NCI-H1092 treated with DMSO at 0.1 percent for 48 hours (cell line): Measurements from ENCODE around the gene CDKL1.
A peak's percentile ranks its signal among the peaks of the same experiment; 100 is the strongest.
"Not testable (repeated sequence)": the region's sequence is repeated elsewhere in the genome, so short reads cannot be mapped to it uniquely, and the experiment has no call there.

Experiments used
- DNase-seq: peaks from one replicate; lab custom pipeline; 2025; lab: John Stamatoyannopoulos, UW

CDKL1 gene

DNA sequence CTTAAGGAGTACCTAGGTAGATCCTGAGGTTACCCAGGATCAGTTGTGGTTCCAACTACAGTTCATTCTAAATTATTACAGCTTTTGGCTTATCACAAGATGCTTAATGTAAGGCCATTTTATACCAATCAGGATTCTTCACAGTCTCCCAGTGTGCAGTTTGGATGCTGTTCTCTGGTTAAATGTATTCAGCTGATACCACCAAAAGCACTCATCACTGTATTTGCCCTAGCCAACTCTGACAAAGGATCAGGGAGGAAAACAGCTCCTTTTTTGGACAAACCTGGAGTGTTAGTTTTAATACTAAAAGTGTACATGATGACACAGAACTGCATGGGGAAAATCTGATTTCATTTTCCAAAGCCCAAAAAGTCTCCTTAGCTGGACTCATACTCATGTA is 65.1 kb downstream of the CDKL1 start:
- no peak for DNase-seq

- DNase-seq = peak; percentile 83
Observed at GRCh38 chr14:50321009-50321660, 75.5 kb downstream of the CDKL1 start.

- no peak for DNase-seq
Observed at GRCh38 chr14:50320283-50320682, 76.4 kb downstream of the CDKL1 start.

- DNase-seq = no peak
Observed at GRCh38 chr14:50319721-50320120, 77.0 kb downstream of the CDKL1 start.

GRCh38 chr14:50319293-50319692 is 77.4 kb downstream of the CDKL1 start:
- no peak for DNase-seq

DNA sequence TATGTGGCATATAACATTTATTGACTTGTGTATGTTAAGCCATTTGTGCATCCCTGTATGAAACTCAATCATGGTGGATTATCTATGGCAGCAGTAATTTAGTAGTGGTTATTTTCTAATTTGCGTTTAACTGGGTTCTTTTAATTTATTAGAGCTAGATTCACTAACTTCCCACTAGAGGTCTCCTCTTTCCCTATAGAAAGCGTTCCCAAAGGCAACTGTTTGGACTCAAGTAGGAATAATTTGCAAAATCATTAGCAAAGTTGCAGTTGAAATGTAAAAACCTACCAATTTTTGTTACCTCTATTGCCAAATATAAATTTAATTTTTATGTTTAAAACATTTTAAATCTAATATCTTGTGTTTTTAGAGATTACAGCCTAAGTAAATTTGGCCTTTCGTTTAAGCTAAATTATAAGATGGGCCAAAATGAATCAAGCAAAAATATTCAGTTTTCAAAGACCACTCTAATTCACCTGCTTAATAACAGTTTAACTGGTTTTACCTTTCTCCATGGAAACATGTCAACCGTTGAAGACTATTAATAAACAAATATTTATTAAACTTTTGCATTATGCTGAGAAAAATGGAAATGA is 78.6 kb downstream of the CDKL1 start:
- peak; percentile 31 for DNase-seq

- not testable (repeated sequence) for DNase-seq
Observed at GRCh38 chr14:50314098-50314497, 82.6 kb downstream of the CDKL1 start.

GRCh38 chr14:50312734-50313054 is 84.0 kb downstream of the CDKL1 start:
- DNase-seq = peak; percentile 90

DNA sequence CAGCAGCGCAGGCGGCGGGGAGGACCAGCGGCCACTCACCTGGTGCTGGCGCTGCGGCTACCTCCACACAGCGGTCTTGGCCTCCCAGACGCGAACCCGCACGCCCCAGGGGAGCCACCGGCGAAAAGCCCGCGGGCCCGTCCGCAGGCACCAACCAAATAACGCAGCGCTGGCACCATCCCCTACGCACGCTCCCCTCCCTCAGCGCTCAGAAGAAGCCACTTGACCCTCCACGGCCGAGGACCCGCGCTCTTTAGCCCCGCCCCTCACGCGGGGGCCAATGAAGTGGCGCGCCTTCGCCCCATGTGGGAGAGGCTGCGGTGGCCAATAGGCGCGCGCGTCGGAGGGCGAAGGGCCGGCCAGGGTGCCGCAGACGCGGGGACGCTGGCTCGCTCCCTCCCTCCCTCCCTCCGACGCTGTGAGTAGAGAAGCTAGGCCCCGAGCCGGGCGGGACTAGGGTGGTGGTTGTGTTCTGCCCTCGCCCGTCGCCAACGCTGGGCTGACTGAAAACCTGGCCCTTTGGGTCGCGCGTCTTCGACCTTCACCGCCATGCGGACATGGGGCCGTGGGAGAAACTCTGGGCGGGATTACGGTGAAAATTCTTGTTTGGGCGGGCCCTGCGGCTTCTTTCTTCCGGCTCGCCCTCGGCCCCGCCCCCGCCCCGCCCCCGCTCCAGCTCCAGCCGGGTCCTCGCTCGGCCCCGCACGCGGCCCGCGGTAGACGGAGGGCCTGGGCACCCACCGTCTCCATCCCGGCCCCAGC is 84.5 kb downstream of the CDKL1 start, which contains the start of the genes DMAC2L and L2HGDH:
TSS of gene DMAC2L (plus strand) at position 353 of the 762 bp plus-strand sequence. CDS start 9,164 bp downstream, outside the sequence.
TSS of gene L2HGDH (minus strand) at position 258 of the 762 bp plus-strand sequence. CDS start at position 179, 79 bp downstream.
- DNase-seq = peak; percentile 98

GRCh38 chr14:50311337-50311971 is 85.2 kb downstream of the CDKL1 start:
- DNase-seq = no peak

DNA sequence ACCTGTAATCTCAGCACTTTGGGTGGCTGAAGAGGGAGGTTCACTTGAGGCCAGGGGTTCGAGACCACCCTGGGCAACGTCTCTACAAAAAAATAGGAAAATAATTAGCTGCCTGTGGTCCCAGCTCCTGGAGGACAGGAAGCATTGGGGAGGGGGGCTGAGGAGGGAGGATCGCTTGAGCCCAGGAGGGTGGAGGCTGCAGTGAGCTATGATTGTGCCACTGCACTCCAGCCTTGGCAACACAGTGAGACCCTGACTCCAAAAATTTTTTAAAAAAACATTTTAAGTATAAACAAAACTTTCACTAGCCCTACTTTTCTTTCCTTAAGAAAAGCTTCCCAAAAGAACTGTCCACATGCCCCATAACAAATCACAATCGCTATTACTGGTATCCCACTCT is 86.2 kb downstream of the CDKL1 start:
- no peak for DNase-seq

- DNase-seq = no peak
Observed at GRCh38 chr14:50308363-50308915, 88.2 kb downstream of the CDKL1 start.

GRCh38 chr14:50303744-50304471 is 92.8 kb downstream of the CDKL1 start:
- DNase-seq = no peak

DNA sequence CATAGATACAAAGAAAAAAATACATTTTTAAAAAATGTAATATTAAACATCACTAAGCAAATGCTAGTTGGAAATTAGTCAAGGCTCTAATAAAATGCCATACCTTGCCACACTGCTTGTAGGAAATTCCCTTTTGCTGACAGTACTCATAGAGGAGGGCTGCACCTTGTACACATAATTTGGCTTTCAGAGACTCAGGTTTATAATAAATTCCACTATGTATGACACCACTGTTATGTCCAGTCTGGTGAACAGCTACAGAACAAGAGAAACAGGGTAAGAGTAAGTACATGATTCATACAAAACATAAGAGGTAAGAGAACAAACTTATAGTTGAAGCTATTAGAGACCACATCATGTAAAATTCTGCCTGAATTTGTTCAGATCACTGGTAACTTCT is 94.8 kb downstream of the CDKL1 start:
- no peak for DNase-seq

- DNase-seq = no peak
Observed at GRCh38 chr14:50299585-50299984, 97.1 kb downstream of the CDKL1 start.

- DNase-seq = no peak
Observed at GRCh38 chr14:50290306-50290705, 106.4 kb downstream of the CDKL1 start.

DNA sequence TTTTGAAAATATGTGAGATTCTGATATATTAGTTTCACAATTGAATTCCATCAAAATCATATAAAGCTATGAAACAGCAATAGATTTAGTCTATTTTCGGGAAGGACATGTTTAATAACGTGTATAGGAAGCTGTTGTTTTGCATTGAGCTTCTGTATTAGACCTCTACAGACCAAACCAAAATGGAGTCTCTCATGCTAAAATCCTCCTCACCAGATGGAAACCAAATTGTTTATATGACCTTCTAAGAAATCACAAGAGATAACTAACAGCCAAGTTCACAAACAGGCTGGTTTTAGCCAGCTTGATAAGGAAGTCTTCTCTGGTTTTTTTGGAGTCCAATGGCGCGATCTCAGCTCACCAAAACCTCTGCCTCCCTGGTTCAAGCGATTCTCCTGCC is 108.5 kb downstream of the CDKL1 start:
- DNase-seq = no peak

GRCh38 chr14:50285861-50286260 is 110.8 kb downstream of the CDKL1 start:
- DNase-seq = no peak
